WTC11 (cell line): ENCODE measurements around the gene RAB8B. TPM values are rescaled to one million over a fixed set of nuclear protein-coding genes. Genes with fewer than 3 reads are reported as not detected.

ENCODE experiments used
- ATF1 ChIP-seq: sonication (generic); formaldehyde crosslinking; IDR thresholded peaks from 2 replicates; pipeline ENCODE4 v1.8.1; 2023; ENCODE audit warnings: mild to moderate bottlenecking, moderate library complexity, missing genetic modification reagents
- CREM ChIP-seq: sonication (generic); formaldehyde crosslinking; IDR thresholded peaks from 2 replicates; pipeline ENCODE4 v1.8.1; 2022; ENCODE audit warnings: mild to moderate bottlenecking, missing genetic modification reagents, moderate library complexity
- ESRRA ChIP-seq: sonication (generic); formaldehyde crosslinking; IDR thresholded peaks from 2 replicates; pipeline ENCODE4 v1.8.1; 2022; ENCODE audit warnings: mild to moderate bottlenecking, missing genetic modification reagents, borderline replicate concordance
- FOXP1 ChIP-seq: sonication (generic); formaldehyde crosslinking; IDR thresholded peaks from 2 replicates; pipeline ENCODE4 v1.8.0; 2022; ENCODE audit warnings: missing genetic modification reagents, mild to moderate bottlenecking, moderate library complexity, borderline replicate concordance
- NFATC4 ChIP-seq: fragments of 250-450 bp; sonication (Bioruptor Pico); IDR thresholded peaks from 2 replicates; pipeline ENCODE4 v1.9.0; 2021; ENCODE audit warnings: mild to moderate bottlenecking
- NR2C2 ChIP-seq: sonication (generic); formaldehyde crosslinking; IDR thresholded peaks from 2 replicates; pipeline ENCODE4 v1.8.0; 2022; ENCODE audit warnings: mild to moderate bottlenecking, missing genetic modification reagents
- RORB ChIP-seq: fragments of 250-450 bp; sonication (Bioruptor Pico); IDR thresholded peaks from 2 replicates; pipeline ENCODE4 v1.9.0; 2021; ENCODE audit warnings: mild to moderate bottlenecking
- SMAD3 ChIP-seq: sonication (generic); formaldehyde crosslinking; IDR thresholded peaks from 2 replicates; pipeline ENCODE4 v1.8.0; 2022; ENCODE audit warnings: missing genetic modification reagents, mild to moderate bottlenecking, borderline replicate concordance
- TEAD1 ChIP-seq: sonication (generic); formaldehyde crosslinking; IDR thresholded peaks from 2 replicates; pipeline ENCODE4 v1.8.0; 2022; ENCODE audit warnings: mild to moderate bottlenecking, missing genetic modification reagents
- ZBTB21 ChIP-seq: sonication (generic); formaldehyde crosslinking; IDR thresholded peaks from 2 replicates; pipeline ENCODE4 v1.8.1; 2023; ENCODE audit warnings: mild to moderate bottlenecking, missing genetic modification reagents, borderline replicate concordance
- ZNF121 ChIP-seq: sonication (generic); formaldehyde crosslinking; IDR thresholded peaks from 2 replicates; pipeline ENCODE4 v1.8.0; 2023; ENCODE audit warnings: missing genetic modification reagents
- ZNF219 ChIP-seq: sonication (generic); formaldehyde crosslinking; IDR thresholded peaks from 2 replicates; pipeline ENCODE4 v1.8.0; 2023; ENCODE audit warnings: missing genetic modification reagents, mild to moderate bottlenecking, borderline replicate concordance
- ZNF416 ChIP-seq: fragments of 250-450 bp; sonication (Bioruptor Pico); IDR thresholded peaks from 2 replicates; pipeline ENCODE4 v1.9.0; 2021; ENCODE audit warnings: mild to moderate bottlenecking, inconsistent platforms
- total RNA-seq: library from RNA; stranded (reverse); gene quantifications from 3 replicates; pipeline ENCODE4 v1.2.3, GENCODE V29; 2021
- TF ChIP-seq, protein P1 (sequence below): sonication (generic); formaldehyde crosslinking; IDR thresholded peaks from 2 replicates; pipeline ENCODE4 v1.8.1; 2022; ENCODE audit warnings: mild to moderate bottlenecking, moderate library complexity, missing genetic modification reagents
- TF ChIP-seq, protein P2 (sequence below): fragments of 250-450 bp; sonication (Bioruptor Pico); IDR thresholded peaks from 2 replicates; pipeline ENCODE4 v1.9.0; 2021; ENCODE audit warnings: mild to moderate bottlenecking
- TF ChIP-seq, protein P3 (sequence below): sonication (generic); formaldehyde crosslinking; IDR thresholded peaks from 2 replicates; pipeline ENCODE4 v1.8.0; 2023; ENCODE audit warnings: missing genetic modification reagents
- TF ChIP-seq, protein P4 (sequence below): sonication (generic); formaldehyde crosslinking; IDR thresholded peaks from 2 replicates; pipeline ENCODE4 v1.8.0; 2022; ENCODE audit warnings: mild to moderate bottlenecking, missing genetic modification reagents
- TF ChIP-seq, protein P5 (sequence below): fragments of 250-450 bp; sonication (Bioruptor Pico); IDR thresholded peaks from 2 replicates; pipeline ENCODE4 v1.9.0; 2021; ENCODE audit warnings: moderate library complexity, mild to moderate bottlenecking, inconsistent platforms, borderline replicate concordance
- TF ChIP-seq, protein P6 (sequence below): fragments of 250-450 bp; sonication (Bioruptor Pico); conservative IDR thresholded peaks from 2 replicates; pipeline ENCODE4 v1.9.0; 2021; ENCODE audit warnings: mild to moderate bottlenecking
- TF ChIP-seq, protein P7 (sequence below): sonication (generic); formaldehyde crosslinking; IDR thresholded peaks from 2 replicates; pipeline ENCODE4 v1.8.1; 2022; ENCODE audit warnings: missing genetic modification reagents, borderline replicate concordance
- TF ChIP-seq, protein P8 (sequence below): sonication (generic); formaldehyde crosslinking; IDR thresholded peaks from 2 replicates; pipeline ENCODE4 v1.8.0; 2022; ENCODE audit warnings: missing genetic modification reagents
- TF ChIP-seq, protein P9 (sequence below): sonication (generic); formaldehyde crosslinking; IDR thresholded peaks from 2 replicates; pipeline ENCODE4 v1.8.0; 2022; ENCODE audit warnings: mild to moderate bottlenecking, missing genetic modification reagents
- TF ChIP-seq, protein P10 (sequence below): sonication (generic); formaldehyde crosslinking; IDR thresholded peaks from 2 replicates; pipeline ENCODE4 v1.8.1; 2023; ENCODE audit warnings: mild to moderate bottlenecking, missing genetic modification reagents, moderate library complexity

The RAB8B gene
- total RNA-seq, 1 experiment from 2014 or later: 32.5 TPM

DNA sequence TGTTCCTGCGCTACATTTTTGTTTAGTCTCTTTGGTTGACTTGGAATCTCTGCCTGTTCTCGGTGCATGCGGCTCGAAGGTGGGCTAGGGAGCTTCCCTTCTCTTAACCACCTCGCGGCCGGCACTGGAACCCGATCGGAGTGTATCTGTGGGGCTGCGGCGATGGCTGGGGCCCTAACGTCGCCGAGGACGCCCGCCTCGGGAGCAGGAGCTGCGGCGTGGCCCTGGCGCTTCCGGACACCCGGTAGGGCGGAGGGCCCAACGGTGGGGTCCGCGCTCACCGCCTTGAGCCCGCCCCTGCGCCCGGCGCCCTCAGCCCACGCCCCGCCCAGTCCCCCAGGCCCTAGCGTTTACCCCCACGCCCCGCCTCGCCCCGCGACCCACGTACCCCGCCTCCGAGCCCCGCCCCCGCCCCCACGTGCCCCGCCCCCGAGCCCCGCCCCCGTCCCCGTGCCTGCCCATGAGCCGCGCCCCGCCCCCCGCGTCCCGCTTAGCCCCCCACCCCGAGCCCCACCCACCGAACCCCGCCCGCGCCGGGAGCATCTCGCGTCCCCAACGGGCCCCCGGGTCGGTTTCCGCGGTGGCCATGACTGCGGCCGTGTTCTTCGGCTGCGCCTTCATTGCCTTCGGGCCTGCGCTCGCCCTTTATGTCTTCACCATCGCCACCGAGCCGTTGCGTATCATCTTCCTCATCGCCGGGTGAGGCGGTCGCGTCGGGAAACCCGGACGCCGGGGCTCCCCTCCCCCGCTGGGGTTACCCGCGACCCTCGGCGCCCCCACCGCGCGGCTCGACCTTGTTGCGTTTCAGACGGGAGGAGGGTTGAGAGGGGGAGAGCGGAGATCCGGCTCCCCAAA, 87.9 kb downstream of the RAB8B start, which contains the start of gene APH1B (continued):
- TF ChIP-seq, protein P1, sequence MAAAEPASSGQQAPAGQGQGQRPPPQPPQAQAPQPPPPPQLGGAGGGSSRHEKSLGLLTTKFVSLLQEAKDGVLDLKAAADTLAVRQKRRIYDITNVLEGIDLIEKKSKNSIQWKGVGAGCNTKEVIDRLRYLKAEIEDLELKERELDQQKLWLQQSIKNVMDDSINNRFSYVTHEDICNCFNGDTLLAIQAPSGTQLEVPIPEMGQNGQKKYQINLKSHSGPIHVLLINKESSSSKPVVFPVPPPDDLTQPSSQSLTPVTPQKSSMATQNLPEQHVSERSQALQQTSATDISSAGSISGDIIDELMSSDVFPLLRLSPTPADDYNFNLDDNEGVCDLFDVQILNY (CRISPR knock-in tag): no peak
- TF ChIP-seq ZNF219 (CRISPR knock-in tag) (no peak), ZNF121 (CRISPR knock-in tag) (no peak), TEAD1 (CRISPR knock-in tag) (0 out of 2 replicates have a peak, but pooled peaks have one; percentile 23), ZNF416 (CRISPR knock-in tag) (no peak), NR2C2 (no peak), SMAD3 (CRISPR knock-in tag) (no peak), ATF1 (CRISPR knock-in tag) (no peak), FOXP1 (CRISPR knock-in tag) (0 out of 2 replicates have a peak, but pooled peaks have one; percentile 55), ESRRA (CRISPR knock-in tag) (peak; percentile 40; the same call in 1 of the 2 replicates), NFATC4 (no peak), CREM (no peak), RORB (no peak), ZBTB21 (CRISPR knock-in tag) (no peak)
- TF ChIP-seq, protein P2, sequence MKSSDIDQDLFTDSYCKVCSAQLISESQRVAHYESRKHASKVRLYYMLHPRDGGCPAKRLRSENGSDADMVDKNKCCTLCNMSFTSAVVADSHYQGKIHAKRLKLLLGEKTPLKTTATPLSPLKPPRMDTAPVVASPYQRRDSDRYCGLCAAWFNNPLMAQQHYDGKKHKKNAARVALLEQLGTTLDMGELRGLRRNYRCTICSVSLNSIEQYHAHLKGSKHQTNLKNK (CRISPR knock-in tag): no peak
- TF ChIP-seq, protein P3, sequence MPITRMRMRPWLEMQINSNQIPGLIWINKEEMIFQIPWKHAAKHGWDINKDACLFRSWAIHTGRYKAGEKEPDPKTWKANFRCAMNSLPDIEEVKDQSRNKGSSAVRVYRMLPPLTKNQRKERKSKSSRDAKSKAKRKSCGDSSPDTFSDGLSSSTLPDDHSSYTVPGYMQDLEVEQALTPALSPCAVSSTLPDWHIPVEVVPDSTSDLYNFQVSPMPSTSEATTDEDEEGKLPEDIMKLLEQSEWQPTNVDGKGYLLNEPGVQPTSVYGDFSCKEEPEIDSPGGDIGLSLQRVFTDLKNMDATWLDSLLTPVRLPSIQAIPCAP: no peak
- TF ChIP-seq, protein P4, sequence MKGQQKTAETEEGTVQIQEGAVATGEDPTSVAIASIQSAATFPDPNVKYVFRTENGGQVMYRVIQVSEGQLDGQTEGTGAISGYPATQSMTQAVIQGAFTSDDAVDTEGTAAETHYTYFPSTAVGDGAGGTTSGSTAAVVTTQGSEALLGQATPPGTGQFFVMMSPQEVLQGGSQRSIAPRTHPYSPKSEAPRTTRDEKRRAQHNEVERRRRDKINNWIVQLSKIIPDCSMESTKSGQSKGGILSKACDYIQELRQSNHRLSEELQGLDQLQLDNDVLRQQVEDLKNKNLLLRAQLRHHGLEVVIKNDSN: no peak
- TF ChIP-seq, protein P5, sequence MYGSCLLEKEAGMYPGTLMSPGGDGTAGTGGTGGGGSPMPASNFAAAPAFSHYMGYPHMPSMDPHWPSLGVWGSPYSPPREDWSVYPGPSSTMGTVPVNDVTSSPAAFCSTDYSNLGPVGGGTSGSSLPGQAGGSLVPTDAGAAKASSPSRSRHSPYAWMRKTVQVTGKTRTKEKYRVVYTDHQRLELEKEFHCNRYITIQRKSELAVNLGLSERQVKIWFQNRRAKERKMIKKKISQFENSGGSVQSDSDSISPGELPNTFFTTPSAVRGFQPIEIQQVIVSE: no peak
- TF ChIP-seq, protein P6, sequence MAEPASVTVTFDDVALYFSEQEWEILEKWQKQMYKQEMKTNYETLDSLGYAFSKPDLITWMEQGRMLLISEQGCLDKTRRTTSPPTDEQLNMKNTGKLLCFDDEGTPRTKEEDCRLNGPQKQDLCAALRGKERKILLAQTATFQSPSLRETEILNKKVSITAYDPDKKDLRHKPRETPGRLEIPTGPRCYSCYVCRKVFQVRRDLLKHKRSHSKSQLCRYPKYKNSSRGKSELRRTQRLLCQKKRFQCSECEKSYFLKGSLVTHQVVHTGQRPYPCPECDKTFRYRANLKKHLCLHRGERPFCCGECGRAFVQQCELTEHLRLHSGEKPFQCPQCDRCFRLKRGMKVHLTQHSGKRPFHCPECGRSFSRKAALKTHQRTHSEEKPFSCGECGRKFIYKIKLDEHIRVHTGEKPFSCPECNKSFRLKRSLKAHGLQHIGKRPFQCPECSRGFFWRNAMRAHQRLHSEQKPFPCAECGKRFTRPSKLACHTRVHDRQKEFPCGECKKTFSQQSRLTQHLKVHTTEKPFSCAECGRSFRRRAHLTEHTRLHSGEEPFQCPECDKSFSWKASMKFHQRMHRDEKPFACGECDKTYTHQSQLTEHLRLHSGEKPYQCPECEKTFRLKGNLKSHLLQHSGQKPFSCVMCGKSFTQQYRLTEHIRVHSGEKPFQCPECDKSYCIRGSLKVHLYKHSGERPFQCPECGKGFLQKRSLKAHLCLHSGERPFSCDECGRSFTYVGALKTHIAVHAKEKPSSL (CRISPR knock-in tag): no peak
- TF ChIP-seq, protein P7, sequence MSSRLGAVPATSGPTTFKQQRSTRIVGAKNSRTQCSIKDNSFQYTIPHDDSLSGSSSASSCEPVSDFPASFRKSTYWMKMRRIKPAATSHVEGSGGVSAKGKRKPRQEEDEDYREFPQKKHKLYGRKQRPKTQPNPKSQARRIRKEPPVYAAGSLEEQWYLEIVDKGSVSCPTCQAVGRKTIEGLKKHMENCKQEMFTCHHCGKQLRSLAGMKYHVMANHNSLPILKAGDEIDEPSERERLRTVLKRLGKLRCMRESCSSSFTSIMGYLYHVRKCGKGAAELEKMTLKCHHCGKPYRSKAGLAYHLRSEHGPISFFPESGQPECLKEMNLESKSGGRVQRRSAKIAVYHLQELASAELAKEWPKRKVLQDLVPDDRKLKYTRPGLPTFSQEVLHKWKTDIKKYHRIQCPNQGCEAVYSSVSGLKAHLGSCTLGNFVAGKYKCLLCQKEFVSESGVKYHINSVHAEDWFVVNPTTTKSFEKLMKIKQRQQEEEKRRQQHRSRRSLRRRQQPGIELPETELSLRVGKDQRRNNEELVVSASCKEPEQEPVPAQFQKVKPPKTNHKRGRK (CRISPR knock-in tag): no peak
- TF ChIP-seq, protein P8, sequence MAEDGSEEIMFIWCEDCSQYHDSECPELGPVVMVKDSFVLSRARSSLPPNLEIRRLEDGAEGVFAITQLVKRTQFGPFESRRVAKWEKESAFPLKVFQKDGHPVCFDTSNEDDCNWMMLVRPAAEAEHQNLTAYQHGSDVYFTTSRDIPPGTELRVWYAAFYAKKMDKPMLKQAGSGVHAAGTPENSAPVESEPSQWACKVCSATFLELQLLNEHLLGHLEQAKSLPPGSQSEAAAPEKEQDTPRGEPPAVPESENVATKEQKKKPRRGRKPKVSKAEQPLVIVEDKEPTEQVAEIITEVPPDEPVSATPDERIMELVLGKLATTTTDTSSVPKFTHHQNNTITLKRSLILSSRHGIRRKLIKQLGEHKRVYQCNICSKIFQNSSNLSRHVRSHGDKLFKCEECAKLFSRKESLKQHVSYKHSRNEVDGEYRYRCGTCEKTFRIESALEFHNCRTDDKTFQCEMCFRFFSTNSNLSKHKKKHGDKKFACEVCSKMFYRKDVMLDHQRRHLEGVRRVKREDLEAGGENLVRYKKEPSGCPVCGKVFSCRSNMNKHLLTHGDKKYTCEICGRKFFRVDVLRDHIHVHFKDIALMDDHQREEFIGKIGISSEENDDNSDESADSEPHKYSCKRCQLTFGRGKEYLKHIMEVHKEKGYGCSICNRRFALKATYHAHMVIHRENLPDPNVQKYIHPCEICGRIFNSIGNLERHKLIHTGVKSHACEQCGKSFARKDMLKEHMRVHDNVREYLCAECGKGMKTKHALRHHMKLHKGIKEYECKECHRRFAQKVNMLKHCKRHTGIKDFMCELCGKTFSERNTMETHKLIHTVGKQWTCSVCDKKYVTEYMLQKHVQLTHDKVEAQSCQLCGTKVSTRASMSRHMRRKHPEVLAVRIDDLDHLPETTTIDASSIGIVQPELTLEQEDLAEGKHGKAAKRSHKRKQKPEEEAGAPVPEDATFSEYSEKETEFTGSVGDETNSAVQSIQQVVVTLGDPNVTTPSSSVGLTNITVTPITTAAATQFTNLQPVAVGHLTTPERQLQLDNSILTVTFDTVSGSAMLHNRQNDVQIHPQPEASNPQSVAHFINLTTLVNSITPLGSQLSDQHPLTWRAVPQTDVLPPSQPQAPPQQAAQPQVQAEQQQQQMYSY (CRISPR knock-in tag): no peak; the same call in 1 of the 2 replicates
- TF ChIP-seq, protein P9, sequence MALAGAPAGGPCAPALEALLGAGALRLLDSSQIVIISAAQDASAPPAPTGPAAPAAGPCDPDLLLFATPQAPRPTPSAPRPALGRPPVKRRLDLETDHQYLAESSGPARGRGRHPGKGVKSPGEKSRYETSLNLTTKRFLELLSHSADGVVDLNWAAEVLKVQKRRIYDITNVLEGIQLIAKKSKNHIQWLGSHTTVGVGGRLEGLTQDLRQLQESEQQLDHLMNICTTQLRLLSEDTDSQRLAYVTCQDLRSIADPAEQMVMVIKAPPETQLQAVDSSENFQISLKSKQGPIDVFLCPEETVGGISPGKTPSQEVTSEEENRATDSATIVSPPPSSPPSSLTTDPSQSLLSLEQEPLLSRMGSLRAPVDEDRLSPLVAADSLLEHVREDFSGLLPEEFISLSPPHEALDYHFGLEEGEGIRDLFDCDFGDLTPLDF (CRISPR knock-in tag): no peak
- TF ChIP-seq, protein P10, sequence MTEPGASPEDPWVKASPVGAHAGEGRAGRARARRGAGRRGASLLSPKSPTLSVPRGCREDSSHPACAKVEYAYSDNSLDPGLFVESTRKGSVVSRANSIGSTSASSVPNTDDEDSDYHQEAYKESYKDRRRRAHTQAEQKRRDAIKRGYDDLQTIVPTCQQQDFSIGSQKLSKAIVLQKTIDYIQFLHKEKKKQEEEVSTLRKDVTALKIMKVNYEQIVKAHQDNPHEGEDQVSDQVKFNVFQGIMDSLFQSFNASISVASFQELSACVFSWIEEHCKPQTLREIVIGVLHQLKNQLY (CRISPR knock-in tag): no peak
